ENCODE measurements around the gene KDELR3. TPM values are rescaled to one million over a fixed set of nuclear protein-coding genes. Genes with fewer than 3 reads are reported as not detected.

Gene KDELR3
- total and polyA plus RNA-seq, 2 of the 8 experiments (the other 6 are each of a cell fraction or from before 2014, with no cell fraction given), result 7.9 to 13.0 TPM

DNA sequence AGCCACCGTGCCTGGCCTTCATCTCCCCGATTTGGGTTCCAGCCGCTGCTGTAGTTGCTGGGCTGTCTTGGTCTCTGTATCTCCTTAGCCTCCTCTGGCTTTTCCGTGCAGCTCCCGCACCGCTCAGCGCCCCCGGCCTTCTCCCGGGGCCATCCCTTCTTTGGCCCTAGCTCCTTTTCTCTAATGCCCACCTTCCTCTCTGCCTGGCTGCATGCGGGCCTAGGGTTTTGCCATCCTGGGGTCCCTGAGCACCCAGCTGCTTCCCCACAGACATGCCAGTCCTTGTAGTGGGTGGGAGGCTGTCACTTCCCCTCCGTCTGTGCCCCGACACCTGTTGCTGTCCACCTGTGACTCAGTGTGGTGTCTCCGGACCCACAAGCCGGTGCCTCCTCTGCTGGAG, 49.3 kb upstream of the KDELR3 start (continued):
- TF ChIP-seq, protein P1, sequence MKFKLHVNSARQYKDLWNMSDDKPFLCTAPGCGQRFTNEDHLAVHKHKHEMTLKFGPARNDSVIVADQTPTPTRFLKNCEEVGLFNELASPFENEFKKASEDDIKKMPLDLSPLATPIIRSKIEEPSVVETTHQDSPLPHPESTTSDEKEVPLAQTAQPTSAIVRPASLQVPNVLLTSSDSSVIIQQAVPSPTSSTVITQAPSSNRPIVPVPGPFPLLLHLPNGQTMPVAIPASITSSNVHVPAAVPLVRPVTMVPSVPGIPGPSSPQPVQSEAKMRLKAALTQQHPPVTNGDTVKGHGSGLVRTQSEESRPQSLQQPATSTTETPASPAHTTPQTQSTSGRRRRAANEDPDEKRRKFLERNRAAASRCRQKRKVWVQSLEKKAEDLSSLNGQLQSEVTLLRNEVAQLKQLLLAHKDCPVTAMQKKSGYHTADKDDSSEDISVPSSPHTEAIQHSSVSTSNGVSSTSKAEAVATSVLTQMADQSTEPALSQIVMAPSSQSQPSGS (IDR thresholded peaks at IDR 0.05; ENCODE audit: low read length), result no peak
- TF ChIP-seq CHD1 (IDR thresholded peaks at IDR 0.05; ENCODE audit: low read depth, low read length) (no peak), JUN (IDR thresholded peaks at IDR 0.05; ENCODE audit: low read depth, low read length) (no peak)
